GM19193 (cell line): ENCODE results near the gene ZNF512B.

ENCODE experiments used
- POLR2A ChIP-seq: IDR thresholded peaks from 4 replicates; pipeline ENCODE4 v1.6.1; 2011; ENCODE audit not compliant: insufficient read depth, insufficient read length; ENCODE audit errors: extremely low read depth

The ZNF512B gene

DNA sequence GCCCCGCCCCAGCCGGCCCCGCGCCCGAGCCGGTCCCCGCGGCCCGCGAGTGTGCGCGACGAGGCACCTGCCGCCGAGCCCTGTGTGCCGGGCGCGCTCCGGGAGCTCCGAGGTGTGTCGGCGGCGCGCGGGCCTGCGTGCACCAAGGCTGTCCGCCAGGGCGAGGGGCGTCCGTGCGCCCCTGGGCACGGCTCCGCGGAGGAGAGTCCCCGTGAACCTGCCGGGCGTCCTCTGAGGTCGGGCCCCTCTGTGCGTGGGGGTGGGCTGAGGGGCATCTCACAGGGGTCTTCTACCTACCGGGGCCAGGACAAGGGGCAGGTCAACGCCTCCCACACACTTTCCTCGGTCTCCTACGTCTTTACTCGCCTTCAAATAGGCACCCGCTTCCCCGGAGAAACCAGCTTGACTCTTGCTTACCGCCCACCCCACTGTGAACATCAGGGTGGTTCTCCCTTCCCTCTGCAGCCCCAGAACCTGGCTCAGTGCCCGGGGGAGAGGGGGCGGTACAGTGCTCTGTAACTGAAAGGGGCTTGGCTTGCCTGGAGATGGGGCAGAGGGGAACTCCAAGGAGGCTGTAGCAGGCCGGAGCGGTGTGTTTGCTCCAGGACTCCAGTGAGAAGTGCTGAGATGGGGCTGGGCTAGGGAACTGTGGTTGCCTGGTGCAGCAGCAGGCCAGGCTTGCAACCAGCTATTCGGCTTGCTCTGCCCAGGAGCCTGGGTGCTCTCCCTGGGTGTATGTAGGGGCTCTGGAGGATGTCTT lies 10.0 kb upstream of the ZNF512B start, which contains the start of gene SAMD10:
Gene SAMD10, minus strand, starts transcription at position 86 of the 760 bp plus-strand sequence. CDS start 175 bp downstream, outside the sequence.
- peak; percentile 61 for TF ChIP-seq POLR2A

DNA sequence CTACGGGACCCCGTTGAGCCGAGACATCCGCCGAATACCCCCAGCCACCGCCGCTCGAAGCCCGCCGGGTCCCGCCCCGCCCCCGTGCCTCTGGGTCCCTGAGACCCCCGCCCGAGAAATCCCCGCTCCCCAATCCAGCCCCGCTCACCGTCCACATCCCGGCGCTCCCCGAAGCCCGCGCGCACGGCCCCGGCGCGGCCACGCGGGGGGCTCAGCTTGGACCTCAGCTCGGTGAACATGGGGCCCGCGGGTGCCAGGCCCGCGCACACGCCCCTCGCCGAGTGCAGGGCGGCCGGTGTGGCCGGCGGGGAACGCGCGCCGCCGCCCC lies 9.5 kb upstream of the ZNF512B start:
- no peak for TF ChIP-seq POLR2A

DNA sequence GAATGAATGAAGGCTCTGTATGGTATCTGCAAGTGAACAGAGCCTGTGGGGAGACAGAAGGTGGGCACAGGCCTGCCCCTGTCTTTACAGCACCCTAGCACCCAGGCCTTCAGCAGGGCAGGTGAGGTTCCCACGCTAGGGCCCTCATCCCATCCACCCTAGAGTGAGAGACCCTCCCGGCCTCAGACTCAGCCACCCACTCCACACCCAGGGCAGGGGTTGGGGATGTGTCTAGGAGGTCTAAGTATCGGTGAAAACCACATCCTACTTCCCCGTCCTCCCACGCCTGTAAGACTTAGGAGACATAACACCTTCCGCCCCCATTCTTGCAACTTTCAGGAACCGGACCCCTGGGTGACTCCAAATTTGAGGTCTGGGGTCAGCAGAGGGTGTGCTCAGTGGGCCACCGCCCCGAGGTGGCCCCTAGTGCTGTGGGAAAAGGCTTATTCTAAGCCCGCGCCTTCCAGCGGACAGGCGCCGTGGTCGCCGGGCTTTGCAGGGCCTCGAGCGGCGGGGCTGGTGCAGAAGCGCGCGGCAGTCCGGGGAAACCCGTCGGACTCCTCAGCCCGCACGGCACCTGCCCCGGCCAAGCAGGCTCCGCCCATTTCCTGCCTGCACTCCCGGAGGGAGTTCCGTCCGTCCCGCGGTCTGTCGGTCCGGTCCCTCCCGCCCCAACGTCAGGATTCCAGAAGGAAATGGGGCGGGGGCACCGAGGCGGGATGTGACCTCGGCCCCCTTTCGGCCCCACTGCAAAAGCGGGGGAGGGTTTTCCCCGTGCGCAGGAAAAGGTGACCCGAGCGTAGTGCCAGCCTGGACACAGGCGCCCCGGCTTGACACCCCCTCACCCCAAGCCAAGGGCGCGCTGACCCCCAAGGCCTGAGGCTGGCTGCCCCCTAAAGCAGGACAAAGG lies 8.8 kb upstream of the ZNF512B start:
- TF ChIP-seq POLR2A = peak; percentile 51

DNA sequence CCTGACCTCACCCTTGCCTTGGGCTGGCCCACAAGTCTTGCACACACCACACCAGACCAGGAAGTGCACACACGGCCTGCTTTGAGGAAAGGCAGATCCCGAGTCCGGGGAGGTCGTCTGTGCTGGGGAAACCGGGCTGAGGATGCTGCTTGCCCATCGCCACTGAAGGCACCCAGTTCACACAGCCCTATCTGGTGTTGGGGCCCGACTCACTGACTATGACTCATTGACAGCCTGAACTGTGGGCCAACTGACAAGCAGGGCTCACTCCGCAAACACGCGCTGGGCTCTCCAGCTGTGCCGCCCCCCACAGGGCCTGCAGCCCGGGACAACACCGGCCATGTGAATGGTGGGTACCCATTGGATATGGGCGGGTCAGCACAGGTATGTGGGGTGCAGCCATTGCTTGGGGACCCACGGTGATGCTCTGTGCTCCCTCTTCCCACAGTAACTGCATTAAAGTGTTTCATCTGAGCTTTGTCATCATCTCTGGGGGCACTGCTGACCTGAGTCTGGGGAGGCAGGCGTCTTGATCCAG lies 8.1 kb upstream of the ZNF512B start:
- no peak for TF ChIP-seq POLR2A

DNA sequence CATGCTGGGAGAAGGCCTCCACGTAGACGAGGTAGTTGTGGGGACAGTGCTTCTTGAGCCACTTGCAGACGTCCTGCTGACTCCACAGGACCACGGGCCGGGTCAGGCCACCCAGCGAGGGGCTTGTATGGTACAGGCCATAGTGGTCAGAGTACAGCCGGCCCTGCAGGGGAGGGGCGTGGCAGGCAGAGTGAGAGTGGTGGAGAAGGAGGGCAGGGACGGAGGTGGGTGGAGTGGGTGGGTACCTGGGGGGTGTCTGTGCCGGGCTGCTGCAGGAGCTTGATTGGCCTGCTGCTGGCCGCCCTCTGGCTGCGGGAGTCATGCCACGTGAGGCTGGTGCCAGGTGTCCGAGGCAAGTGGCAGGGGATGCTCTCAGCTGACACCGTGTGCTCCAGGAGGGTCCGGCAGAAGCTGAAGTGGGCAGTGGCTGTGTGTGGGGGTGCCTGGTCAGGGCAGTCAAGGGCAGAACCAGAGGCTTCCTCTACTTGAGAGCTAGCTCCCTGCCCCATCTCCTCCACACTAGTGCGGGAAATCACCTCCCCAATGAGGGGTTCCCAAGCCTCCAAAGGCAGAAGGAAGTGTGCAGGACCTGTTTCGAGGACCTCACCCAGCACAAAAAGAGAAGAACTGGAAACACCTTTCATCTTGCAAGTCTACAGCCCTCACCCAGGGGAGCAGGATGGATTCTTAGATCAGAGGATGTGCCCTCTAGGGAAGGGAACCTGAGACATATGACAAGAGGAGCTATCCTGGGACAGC lies 7.4 kb upstream of the ZNF512B start:
- no peak for TF ChIP-seq POLR2A

DNA sequence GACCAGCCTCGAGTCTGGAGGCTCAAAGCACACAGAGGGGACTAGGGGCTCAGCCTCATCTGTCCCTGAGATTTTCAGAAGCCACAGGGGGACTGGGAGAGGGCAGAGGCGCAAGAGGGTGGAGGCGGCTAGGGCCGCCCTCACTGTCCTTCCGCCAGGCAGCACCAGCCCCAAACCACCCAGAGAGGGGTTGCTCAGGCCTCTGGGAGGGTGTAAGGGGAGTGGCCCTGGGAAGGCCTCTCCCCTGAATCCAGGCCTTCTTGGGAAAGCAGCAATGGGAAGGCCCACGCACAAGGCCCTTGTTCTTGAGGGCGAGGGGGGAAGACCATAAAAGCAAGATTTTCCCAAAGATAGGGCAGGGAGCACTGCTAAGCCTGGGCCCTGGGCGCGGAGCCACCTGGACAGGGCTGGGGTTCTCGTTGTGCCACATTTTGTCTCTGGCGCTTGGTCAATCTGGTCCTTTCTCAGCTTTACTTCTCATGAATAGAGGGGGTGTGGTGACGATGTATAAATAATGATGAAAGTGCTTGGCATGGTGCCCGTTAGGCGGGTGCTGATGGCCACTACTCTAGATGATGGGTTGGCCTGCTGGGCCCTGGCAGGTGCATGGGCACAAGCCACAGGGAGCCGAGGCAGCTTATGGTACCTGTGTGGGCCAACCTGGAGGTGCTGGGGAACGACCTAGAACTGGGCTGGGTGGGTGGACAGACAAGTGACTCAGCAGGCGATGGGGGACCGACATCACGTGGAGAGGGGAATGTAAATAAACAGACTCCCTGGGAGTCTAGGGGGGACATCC lies 4.9 kb upstream of the ZNF512B start:
- TF ChIP-seq POLR2A = no peak

DNA sequence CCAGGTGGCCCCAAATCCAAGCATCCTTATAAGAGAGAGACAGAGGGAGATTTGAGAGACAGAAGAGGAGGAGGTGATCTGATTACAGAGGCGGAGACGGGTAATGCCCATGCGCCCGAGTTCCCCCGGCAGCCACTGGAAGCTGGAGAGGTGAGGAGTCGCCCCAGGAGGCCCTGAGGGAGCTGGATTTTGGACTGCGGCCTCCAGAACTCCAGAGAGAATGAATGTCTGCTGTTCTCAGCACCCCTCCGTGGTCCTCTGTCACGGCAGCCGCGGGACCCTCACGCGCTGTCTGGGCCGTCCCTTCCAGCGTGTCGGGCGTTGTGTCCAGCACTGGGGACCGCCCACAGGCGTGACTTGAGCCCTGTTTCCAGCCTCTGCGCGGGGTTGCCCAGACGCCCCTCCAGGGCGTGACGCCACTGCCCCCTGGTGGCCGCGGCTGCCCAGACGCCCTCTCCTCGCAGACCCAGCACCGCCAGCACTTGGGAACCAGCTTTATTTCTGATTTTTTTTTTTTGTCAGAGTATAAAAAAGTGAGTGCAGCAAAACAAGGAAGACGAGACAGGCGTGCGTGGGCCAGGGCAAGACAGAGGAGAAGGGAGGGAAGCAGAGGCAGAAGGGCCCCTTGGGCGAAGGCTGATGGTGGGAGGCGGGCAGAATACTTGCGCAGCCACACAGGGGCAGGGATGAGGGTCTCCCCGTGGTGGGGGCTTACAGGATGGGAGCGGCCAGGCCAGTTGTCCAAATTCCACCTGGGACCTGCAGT lies 4.1 kb upstream of the ZNF512B start:
- TF ChIP-seq POLR2A = no peak

DNA sequence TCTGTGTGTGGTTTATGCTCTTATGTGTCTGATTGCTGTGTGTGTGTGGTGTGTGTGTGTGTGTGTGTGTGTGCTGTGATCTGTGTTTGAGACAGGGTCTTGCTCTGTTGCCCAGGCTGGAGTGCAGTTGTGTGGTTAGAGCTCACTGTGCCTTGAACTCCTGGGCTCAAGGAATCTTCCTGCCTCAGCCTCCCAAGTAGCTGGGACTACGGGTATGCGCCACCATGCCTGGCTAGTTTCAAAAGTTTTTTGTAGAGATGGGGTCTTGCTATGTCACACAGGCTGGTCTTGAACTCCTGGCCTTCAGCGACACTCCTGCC lies 3.4 kb upstream of the ZNF512B start:
- TF ChIP-seq POLR2A = no peak

DNA sequence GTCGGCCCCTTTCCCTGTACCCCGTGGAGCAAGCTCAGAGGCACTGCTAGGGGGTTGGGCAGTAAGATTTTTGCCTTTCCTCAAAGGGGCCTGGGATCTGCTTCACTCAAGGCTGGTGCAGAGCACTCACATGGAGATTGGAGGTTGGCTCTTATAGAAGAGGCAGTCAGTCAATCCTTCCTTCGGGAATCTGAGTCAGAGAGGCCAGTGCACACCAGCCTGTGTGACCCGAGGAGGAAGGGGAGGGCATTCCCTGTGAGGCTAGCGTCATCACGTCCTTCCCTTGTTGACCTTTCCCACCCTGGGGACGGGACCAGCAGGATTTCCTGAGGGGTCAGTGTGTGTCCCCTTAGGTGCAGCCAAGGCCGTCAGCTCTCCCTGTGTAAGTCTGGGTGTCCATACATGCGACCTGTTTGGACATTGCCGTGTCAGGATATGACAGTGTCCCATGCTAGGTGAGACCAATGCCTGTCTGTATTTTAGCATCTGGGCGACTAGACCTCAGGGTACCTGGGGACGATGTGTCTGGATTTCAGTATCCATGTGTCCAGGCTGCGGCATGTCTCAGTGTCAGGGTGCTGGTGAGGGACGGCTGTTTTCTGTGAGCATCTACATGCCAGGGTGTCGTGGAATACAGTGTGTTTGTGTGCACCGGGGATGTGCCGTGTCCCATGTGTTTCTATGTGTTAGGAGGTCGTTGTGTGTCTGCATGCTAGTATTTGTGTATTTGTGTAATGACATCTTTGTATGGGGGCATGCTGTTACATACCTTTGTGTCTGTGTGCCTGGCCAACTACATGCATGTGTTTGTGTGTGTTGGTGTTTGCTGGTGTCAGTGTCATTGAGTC lies 2.8 kb upstream of the ZNF512B start:
- TF ChIP-seq POLR2A = no peak

DNA sequence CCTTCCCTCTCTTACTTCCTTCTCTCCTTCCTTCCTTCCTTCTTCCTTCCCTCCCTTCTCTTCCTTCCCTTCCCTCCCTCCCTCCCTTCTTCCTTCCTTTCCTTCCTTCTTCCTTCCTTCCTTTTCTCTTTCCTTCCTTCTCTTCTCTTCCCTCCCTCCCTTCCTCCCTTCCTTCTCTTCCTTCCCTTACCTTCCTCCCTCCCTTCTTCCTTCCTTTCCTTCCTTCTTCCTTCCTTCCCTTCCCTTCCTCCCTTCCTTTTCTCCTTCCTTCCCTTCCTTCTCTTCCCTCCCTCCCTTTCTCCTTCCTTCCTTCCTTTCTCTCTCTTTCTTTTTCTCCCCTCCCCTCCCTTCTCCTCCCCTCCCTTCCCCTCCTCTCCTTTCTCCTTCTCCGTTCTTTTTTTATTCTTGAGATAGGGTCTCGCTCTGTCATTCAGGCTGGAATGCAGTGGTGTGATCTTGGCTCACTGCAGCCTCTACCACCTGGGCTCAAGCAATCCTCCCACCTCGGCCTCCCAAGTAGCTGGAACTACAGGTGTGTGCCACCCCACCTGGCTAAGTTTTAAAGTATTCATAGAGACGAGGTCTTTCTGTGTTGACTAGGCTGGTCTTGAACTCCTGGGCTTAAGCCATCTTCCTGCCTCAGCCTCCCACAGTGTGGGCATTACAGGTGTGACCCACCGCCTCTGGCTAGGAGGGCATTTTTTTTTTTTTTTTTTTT lies 1.1 kb upstream of the ZNF512B start:
- no peak for TF ChIP-seq POLR2A

DNA sequence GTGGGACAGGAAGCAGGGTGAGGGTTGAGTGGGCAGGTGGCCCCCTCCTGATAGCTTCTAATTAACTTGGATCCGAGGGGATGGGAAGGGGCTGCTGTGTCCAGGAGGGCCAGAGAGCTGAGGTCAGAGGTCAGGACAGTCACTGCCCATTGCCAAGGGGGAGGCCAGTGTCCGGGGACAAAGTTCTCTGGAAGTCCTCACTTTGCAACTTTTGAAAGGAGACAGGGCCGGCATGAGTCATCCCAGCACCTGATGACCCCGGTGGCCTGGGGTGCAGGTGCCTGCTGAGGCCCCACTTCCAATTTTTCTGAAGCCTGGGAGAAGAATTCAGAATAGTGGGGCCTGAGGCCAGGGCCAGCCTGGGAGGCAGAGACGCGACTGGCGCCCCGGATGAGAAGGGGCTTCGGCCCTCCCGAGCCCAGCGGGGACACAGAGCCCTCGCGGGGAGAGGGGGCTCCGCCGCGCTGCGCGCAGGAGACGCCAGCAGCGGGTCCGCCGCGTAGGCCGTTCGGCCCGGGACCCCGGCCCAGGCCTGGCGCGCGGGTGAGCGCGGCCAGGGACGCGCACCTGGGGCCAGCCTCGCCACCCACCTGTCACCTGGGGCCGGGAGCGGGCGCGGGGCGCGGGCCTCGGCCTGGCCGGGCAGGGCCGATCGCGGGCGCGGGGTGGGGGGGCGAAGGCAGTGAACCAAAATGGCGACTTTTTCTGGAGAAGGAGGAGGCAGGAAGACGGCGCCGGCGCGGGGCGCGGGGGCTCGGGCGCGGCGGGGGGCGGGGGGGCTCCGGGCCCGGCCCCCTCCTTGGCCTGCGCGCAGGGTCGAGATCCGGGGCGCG lies 586 bp downstream of the ZNF512B start:
- TF ChIP-seq POLR2A = peak; percentile 3
